Embryonic facial prominence (tissue), 1 donor: ENCODE measurements around the gene TFAP2E.

Source experiments
- DNase-seq: peaks from one replicate; pipeline ENCODE4 v3.0.0-alpha.2; 2016; ENCODE audit errors: extremely low spot score

TFAP2E gene

DNA sequence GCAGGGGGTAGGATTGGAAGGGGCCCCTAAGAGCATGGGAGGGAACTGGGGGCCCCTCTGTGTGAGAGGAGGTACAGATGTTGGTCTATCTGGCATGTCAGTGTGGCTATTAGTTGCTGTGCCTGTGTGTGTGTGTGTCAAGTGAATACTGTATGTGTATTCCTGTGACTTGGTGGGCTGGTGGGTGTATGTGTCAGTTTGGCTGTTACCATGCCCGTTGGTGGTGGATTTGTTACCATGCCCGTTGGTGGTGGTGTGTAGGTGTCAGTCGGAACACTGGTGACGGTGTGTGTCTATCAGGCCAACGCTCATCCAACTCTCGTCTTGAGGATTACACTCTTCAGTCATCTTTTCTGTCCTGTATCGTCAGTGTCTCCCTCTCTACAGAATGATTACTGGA lies 22.6 kb downstream of the TFAP2E start:
- no peak for DNase-seq

DNA sequence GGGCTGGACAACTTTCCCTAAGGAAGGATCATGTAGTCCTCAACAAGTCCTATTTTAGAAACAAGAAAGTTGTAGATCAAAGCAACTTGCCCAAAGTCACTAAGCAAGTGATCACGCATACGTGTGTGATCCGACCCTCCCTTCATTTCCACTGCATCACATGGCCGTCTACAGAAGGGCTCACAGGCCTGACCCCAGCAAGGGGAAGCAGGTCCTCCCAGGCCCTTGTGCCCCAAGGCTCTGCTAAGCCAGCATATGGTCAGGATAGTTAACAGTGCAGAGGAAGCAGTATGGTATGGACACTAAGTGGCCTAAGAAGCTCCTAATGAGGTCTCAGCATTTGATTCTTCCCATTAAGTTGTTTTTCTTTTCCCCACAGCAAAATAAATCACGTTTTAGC lies 24.8 kb downstream of the TFAP2E start:
- DNase-seq = no peak

GRCh38 chr1:35598895-35599294 lies 25.8 kb downstream of the TFAP2E start:
- no peak for DNase-seq

GRCh38 chr1:35599411-35599810 lies 26.3 kb downstream of the TFAP2E start:
- no peak for DNase-seq

- DNase-seq = no peak
Measured at GRCh38 chr1:35600593-35600992, 27.5 kb downstream of the TFAP2E start.

DNA sequence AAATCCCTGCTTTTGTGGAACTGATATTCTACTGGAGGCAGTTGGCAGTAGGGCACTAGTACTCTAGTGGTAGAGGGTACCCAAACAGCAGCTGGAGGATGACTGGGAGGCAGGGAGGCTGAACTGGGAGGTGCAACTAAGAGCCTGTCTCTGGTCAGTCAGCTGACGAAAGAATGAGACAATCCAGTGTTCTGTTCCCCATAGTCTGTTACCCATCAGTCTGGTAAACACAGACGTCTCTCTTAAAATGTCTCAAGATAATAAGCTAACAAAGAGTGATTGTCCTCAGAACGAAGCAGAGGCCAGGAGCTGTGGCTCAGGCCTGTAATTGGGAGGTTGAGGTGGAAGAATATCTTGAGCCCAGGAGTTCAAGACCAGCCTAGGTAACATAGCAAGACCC lies 30.4 kb downstream of the TFAP2E start:
- DNase-seq = no peak

GRCh38 chr1:35603941-35604340 lies 30.8 kb downstream of the TFAP2E start:
- no peak for DNase-seq

DNA sequence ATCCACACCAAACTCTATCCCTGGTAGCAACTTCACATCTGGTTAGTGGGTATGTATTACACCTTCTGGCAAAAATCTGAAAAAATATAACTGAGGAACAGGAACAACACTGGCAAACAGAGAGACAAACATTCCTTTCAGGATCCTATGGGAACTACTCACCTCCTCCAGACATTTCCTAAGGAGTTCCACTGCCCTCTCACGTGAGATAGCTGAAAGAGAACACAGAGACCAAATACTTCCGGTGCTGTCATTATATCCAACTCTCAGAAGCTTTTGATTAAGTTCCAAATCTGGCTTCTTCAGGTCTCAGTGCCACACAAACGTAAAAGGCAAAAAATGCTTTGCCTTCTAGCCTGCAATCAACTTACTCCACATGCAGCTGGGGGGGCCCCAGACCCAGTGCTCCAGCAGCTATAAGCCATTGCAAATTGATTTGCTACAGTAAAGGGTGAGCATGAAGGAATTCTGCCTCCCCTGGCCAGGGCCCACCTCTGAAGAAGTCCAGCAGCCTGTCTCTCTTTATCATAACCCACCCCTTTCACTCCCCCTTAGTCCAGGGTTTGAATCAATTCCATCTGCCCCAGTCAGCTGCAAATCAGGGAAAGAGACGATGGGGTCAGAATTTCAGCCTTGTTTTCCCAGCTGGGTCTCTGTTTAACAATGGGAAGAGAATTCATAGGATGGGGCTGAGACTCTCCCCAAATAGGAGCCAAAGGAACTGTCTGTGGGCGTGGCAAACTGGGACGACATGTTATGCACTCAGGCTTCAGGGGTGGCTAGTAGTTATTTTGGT lies 32.2 kb downstream of the TFAP2E start:
- DNase-seq = no peak

- no peak for DNase-seq
Measured at GRCh38 chr1:35605867-35606182, 32.7 kb downstream of the TFAP2E start.

- no peak for DNase-seq
Measured at GRCh38 chr1:35611655-35612054, 38.5 kb downstream of the TFAP2E start.

- DNase-seq = no peak
Measured at GRCh38 chr1:35615440-35615839, 42.3 kb downstream of the TFAP2E start.

DNA sequence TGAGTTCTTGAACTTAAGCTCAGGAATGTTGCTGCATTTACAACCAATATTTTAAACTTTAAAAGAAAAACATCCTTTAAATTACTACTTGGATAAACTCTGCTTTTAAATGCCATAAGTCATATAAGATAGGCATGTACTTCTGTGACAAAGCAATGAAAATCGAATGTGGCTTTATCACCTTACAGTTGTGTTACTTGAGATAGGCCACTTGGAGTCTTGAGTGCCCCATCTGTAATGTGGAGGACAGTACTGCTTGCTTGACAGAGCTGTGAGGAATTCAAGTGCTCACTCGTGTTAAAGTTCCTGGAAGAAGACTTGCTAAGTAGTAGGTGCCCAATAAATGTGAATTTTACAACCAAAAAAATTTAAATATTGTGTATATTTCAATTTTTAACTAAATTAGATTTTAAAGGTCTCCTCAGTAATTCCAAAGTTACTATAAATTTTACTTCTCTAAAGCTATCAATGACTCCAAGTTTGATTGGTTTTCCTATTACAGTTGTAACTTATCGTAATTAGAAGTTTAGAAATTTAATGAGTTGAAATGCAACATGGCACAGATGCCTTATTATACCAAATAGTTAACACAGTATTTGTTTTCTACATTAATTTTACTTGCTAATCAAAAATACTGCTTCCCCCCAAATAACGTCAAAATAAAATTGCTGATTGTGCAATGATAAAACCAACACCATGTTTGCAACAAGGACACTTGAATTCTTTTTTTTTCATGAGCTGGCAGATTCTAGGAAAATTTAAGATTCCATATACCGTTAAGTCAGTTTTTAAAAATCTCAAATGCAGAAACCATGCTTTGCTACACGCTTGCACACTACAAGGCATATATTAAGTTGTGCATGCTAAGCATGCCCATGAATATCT lies 46.4 kb downstream of the TFAP2E start:
- DNase-seq = no peak

GRCh38 chr1:35622510-35623178 lies 49.5 kb downstream of the TFAP2E start:
- no peak for DNase-seq

DNA sequence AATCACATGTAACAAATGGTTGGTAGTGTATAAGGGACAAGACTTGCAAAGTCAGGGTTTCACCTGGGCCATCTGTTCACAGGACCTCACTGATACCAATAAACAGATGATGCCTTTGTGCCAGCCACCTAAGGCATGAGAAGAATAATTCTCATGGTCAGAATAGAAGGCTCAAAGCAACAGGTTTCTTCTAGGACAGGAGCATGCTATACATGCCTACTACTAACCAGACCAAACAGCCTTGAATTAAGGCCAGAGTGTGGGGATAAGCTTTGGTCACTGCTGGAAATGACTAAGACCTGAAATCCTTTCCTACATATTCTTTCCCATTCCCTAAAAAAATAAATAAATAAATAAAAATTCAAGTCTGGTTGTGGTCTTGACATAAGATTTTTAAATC lies 50.7 kb downstream of the TFAP2E start:
- DNase-seq = no peak

DNA sequence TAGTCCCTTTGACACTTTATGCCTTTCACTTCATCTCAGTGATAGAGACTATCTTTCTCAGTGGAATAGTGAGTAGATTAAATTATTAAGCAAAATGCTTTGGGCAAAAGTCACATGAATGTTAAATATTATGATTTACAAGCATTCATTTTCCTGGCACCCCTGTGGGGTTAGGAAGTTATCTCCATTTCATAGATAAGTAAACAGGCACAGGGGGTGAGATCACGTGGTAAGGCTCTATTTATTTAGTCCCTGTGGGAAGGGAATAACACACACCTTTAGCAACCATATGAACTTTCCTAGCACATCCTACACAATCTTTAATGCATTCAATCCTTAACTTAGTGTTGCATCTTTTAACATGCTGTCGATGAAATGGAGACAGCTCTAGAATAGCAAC lies 55.9 kb downstream of the TFAP2E start:
- no peak for DNase-seq

DNA sequence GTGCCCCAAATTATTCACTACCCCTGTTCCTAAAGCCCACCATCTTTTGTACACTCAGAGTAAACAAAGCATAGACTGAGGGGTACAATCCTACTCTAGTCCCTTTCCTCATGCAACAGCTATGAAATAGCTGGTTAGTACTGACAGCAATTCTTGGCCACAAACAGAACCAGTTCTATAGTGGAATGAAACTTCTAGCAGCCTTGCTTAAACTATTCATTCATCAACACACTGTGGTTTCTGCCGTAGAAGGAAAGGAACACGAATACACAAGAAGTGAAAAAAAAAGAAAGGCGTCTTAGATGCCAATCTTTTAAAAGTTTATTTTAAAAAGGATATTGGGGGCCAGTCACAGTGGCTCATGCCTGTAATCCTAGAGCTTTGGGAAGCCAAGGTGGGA lies 58.3 kb downstream of the TFAP2E start:
- DNase-seq = no peak

- no peak for DNase-seq
Measured at GRCh38 chr1:35633547-35633946, 60.4 kb downstream of the TFAP2E start.

DNA sequence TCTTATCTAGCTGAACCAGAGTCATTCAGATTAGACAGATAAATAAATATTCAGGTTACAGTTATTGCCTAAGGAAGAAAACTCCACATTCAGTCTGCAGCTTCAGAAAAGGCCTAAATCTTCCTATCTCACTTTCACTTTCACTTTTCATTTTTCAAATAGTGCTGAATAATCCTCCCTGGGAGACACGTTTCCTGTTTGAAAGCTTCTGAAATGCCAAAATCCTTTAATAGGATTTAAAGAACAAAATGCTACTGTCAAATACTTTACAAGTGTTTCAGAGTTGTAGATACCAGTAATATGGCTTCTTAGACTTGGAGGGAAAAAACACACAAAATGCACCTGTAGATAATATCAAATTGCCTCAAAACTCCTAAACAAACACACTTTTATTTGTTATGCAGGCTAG lies 64.3 kb downstream of the TFAP2E start:
- no peak for DNase-seq

- no peak for DNase-seq
Measured at GRCh38 chr1:35640380-35641232, 67.5 kb downstream of the TFAP2E start.

GRCh38 chr1:35641233-35641866 lies 68.2 kb downstream of the TFAP2E start, which contains the start of gene PSMB2:
PSMB2 (minus strand) TSS chr1:35641526; CDS start chr1:35641432, 94 bp downstream.
- peak; percentile 94 for DNase-seq

DNA sequence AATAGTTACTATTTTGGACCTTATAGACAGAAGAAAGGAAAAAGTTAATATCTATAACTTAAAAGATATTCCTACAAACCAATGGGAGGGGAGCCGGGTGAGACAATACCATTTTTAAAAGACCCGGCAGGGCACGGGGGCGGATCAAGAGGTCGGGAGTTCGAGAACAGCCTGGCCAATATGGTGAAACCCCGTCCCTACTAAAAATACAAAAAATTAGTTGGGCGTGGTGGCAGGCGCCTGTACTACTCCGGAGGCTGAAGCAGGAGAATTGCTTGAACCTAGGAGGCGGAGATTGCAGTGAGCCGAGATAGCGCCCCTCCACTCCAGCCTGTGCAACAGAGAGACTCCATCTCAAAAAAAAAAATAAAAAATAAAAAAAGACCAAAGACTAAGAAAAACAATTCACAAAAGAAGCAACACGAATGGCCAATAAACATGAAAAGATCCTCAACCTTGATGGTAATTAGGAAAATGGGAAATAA lies 69.4 kb downstream of the TFAP2E start:
- DNase-seq = no peak
